Measurements from ENCODE around the gene PRR33.

PRR33 gene

DNA sequence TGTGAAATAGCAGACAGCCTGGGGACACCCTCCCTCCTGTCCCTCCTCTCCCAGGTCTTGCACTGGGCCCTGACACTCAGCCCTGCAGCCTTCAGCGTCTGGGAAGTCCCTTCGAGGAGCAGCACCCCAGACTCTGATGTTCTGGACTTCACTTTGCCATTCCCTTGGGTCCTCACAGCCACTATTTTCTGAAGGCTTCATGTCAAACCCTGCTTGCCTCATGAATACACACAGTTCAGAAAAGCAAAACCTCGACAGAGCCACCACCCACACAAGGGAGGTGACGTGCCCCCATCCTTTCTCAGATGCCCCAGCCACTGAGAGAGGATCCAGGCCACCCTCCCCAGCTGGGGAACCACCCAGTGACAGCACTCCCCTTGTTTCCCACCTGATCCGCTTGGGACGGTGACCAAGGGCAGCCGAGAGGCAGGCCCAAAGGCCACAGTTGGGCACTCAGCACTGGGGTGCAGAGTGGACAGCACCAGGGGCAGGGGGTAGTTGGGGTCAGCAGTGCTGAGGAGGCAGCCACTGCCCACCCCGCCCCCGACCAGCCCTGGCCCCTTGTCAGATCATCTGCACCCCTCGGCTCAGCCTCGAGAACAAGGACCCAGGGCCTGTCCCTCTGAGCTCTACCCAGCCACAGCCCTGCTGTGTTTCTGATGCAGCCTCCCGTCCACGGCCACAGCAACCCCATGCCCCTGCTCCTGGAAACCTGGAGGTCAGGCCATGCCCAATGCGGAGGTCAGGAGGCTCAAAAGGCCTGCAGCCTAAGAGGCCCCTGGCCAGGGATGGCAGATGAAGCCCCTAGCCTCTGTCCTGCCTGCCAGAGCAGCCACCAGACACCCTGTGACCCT, 24.7 kb upstream of the PRR33 start:
- no peak for DNase-seq (ENCODE audit: low read depth in 2 of 2)

- DNase-seq (ENCODE audit: low read depth in 2 of 2), result no peak
Observed at GRCh38 chr11:1915795-1916131, 24.1 kb upstream of the PRR33 start.

DNA sequence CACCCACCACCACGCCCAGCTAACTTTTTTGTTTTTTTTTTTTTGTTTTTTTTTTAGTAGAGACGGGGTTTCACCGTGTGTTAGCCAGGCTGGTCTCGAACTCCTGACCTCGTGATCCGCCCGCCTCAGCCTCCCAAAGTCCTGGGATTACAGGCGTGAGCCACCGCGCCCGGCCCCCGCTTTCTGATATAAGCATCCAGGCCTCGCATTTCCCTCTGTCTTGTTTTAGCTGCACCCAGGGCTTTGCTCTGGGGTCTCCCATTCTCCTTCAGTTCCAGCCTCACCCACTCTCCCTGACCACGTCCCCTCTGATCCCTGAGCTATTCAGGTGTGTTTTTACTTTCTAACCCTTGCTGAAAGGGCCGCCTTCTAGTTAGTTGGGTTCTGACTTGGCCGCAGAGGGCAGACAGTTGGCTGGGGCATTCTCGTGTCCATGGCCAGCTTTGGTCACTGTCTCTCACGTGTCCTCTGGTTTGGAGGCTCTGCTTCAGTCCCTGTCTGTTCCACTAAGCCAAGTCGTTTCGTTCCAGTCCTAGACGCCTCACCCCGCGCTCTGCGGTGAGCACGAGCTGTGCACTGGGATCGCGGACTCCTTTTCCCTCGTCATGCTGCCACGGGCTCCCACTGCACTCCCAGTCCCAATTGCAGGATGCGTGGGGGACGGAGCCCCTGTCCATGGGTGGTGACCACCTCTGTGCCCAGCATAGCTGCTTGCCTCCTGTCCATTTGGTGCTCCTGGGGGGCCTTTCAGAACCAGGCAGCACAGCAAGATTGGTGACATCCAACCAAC, 21.8 kb upstream of the PRR33 start:
- DNase-seq (ENCODE audit: low read depth in 2 of 2), result no peak

GRCh38 chr11:1912289-1912878, 20.7 kb upstream of the PRR33 start:
- DNase-seq (ENCODE audit: low read depth in 2 of 2), result no peak

DNA sequence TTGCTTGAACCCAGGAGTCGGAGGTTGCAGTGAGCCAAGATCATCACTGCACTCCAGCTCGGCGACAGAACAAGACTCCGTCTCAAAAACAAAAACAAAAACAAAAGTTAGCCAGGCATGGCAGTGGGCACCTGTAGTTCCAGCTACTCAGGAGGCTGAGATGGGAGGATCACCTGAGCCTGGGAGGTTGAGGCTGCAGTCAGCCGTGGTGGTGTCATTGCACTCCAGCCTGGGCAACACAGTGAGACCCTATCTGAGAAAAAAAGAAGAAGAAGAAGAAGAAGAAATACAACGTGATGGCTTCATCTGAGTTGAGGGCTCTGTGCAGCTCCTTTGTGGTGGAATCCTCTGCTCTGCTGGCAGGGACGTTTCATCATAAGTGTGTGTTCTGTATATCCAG, 17.8 kb upstream of the PRR33 start:
- DNase-seq (ENCODE audit: low read depth in 2 of 2), result no peak

DNA sequence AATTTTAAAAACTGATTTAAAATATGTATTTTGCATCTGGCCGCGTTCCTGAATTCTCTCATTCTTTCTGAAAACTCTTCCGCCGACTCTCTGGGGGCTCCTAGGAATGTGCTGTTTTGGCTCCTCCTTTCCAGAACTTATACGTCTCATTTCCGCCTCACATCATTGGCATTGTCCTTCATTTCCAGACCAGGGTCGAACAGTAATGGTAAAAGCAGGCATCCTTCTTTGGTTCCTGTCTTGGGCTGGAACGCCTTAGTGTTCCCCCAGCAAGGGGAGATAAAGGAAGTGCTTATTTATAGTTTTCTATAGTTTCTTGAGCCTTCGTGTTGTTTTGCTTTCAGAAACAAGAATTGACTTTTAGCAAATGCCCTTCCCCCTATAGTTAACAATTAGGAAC, 16.9 kb upstream of the PRR33 start:
- no peak for DNase-seq (ENCODE audit: low read depth in 2 of 2)

- no peak for DNase-seq (ENCODE audit: low read depth in 2 of 2)
Observed at GRCh38 chr11:1906611-1907423, 15.1 kb upstream of the PRR33 start.

DNA sequence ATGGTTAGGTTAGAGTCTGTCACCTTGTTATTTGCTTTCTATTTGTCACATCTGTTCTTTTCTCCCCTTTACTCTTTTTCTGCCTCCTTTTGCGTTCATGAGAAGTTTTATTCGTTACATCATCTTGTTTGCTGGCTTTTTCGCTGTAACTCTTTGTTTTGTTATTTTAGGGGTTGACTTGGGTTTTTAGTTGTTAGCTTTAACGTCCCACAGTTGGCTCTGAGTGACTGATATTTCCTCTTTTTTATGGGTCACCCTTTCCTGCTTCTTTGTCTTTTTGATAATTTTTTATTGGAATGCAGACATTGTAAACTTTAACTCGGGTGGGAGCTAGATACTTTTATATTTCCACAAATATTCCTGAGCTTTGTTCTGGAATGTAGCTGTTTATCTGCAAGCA, 14.5 kb upstream of the PRR33 start:
- no peak for DNase-seq (ENCODE audit: low read depth in 2 of 2)

DNA sequence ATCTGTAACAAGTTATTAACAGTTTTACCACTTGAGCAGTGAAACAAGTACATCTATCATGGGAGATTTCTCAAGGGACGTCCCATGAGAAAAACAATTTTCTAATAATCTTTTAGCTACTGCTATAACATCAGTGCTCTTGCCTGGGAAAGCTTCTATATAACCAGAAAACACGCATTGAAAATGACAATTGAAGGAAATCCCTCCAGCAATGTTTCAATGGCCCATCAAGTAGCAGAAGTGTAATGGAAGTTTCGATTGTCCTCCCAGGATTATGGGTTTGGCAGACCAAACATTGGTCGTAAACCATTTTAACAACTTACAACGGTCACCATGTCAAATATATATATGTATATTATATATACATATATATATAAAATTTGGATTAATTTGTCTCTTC, 8.0 kb upstream of the PRR33 start:
- DNase-seq (ENCODE audit: low read depth in 2 of 2), result no peak

DNA sequence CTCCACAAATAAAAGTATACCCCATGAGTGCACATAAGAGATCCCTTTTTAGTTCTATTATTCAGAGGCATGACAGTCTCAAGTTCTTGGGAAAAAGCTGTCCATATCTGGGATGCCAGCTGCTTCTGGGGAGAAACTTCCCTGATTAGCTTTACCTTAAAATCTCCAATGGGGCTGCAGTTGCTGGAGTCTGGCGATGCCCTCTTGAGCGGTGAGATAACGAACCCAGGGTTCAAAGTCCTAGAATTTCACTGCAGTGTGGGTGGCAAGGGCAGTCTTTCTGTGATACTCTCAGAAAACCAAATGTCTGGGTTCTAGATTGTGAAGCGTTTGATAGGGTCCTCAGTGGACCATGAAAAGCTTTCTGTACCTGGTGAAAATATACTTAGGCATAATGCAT, 7.4 kb upstream of the PRR33 start:
- no peak for DNase-seq (ENCODE audit: low read depth in 2 of 2)

- no peak for DNase-seq (ENCODE audit: low read depth in 2 of 2)
Observed at GRCh38 chr11:1896923-1897322, 5.2 kb upstream of the PRR33 start.

DNA sequence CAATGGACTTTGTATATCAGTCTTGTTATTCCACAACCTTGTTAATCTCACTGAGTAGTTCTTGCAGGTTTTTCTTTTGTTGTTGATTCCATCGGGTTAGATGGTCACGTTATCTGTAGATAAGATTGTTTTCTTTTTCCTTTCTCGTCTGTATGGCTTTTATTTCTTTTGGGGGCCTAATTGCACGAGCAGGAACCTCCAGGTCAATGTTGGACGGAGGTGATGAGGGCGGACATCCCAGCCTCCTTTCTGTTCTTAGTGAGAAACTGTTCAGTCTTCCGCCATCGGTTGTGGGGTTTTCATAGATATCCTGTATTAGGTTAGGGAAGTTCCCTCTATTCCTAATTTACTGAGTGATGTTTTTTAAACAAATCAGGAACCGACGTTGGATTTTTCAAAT, 4.8 kb upstream of the PRR33 start:
- no peak for DNase-seq (ENCODE audit: low read depth in 2 of 2)

DNA sequence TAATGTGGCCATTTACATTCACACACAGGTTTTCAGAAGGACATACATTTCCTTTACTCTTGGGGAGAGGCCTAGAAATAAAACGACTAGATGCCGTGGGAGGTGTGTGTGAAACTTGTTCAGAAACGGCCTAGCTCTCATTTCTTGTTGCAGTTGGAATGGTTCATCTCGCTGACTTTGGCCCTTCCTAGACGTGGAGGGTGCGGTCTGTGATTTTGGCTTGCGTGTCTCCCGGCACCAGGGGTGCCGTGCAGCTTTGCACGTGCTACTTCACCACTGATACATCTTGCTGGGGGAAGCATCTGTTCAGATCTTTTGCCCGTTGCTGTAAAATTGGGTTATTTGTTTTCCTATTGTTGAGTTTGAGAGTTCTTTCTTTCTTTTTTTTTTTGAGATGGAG, 3.1 kb upstream of the PRR33 start:
- DNase-seq (ENCODE audit: low read depth in 2 of 2), result no peak

GRCh38 chr11:1893581-1894359, 2.1 kb upstream of the PRR33 start:
- no peak for DNase-seq (ENCODE audit: low read depth in 2 of 2)

DNA sequence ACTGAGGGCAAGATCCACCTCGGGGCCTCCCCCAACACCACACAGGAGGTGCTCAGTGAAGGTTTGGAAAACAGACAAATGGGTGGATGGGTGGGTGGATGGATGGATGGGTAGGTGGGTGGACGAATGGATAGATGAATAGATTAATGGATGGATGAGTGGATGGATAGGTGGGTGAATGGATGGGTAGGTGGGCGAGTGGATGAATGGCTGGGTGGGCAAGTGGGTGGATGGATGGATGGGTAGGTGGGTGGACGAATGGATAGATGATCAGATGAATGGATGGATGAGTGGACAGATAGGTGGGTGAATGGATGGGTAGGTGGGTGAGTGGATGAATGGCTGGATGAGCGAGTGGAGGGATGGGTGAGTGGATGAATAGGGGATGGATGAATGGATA, 863 bp upstream of the PRR33 start:
- no peak for DNase-seq (ENCODE audit: low read depth in 2 of 2)

DNA sequence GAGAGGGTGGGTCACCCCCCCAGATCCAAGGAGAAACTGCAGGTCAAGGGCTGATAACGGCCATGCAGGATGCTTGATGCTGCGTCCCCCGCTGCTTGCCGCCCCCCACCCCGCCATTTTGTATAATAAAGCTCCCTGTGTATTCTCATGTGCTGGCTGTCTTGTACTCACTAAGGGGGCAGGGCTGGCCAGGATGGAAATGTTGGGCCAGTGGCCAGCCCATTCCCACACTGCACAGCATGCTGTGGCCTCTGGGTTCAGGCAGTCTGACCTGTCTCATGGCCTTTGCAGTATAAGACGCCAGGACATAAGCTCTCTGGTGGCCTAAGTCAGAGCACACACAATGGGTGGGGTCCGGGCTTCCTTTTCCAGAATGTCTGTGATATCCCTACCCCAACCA, 421 bp upstream of the PRR33 start:
- DNase-seq (ENCODE audit: low read depth in 2 of 2), result no peak

DNA sequence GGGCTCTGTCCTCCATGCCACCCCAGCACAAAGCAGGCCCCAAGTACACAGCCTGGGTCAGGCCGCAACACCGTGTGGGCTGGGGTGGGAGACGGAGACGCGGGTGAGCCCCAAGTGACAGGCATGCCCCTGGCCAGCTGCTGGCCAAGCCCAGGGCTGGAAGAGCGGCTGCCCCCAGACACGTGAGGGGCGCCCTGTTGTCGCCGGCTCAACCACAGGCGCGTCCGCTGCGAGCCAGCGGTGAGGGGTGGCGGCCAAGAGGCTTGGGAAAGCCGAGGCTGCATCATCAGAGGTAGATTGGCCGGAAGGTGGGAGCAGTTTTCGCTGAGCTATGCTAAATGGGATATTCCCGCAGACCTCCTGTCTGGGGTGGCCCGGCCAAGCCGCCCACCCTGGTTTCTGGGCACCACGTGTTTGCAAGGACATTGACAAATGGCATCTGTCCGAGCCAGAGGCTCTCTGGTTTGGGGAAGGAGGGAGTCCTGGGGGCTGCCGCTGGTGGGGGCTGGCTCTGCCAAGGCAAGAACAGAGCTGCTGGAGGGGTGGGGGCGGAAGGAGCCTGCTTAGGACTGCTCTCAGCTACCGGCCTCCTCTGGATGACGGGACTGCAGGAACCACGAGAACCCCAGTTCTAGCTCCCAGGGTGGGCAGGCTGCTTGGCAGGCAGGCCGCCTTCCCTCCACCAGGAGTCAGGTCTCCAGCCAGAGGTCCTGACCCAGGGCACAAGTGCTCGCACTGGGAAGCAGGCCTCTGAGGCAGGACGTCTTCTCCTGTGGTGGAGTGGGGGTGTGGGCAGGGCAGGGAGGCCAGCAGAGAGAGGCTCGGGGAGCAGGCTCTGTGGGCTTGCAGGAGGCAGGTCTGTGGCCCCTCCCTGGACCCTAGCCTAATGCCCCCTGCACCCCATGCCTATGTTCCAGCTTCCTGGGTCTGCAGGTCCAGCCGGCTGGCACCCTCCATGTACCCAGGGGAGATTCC, 552 bp downstream of the PRR33 start:
- no peak for DNase-seq (ENCODE audit: low read depth in 2 of 2)

GRCh38 chr11:1889941-1890855, 1.5 kb downstream of the PRR33 start:
- DNase-seq (ENCODE audit: low read depth in 2 of 2), result no peak

Data from activated CD8-positive, alpha-beta memory T cell treated with anti-CD3 and anti-CD28 coated beads for 4 hours (primary cell).